ENCODE measurements around the gene GSTM3. TPM values are rescaled to one million over a fixed set of nuclear protein-coding genes. Genes with fewer than 3 reads are reported as not detected.
A peak's percentile ranks its signal among the peaks of the same experiment; 100 is the strongest.

GSTM3 gene
- polyA plus RNA-seq, 1 donor: 132 TPM

- Histone ChIP-seq H3K27me3 (ENCODE audit: control insufficient read depth, insufficient read depth, low read length) (no peaks in the 10 kb centered on the region), H3K9me3 (ENCODE audit: control insufficient read depth, low read depth, low read length) (peaks cover 4% of the 10 kb centered on the region), H3K27ac (ENCODE audit: low read length) (no peak overlapping the region), H3K4me3 (ENCODE audit: low read length) (no peak overlapping the region), H3K4me1 (ENCODE audit: control insufficient read depth, insufficient read depth, low read length) (peaks cover 6% of the 10 kb centered on the region), H3K36me3 (ENCODE audit: control insufficient read depth, insufficient read depth, low read length) (no peaks in the 10 kb centered on the region)
- no CpG with 5 or more reads among the region's 6 CpGs for WGBS (ENCODE audit: insufficient coverage, low lambda C conversion rate)
- no peak for DNase-seq
Observed at GRCh38 chr1:109776206-109776835, 35.5 kb upstream of the GSTM3 start.

GRCh38 chr1:109775398-109775797 is 34.6 kb upstream of the GSTM3 start:
- no peaks in the 10 kb centered on the region for H3K36me3 ChIP-seq (ENCODE audit: control insufficient read depth, insufficient read depth, low read length)
- peaks cover 6% of the 10 kb centered on the region for H3K4me1 ChIP-seq (ENCODE audit: control insufficient read depth, insufficient read depth, low read length)
- H3K27me3 ChIP-seq (ENCODE audit: control insufficient read depth, insufficient read depth, low read length): no peaks in the 10 kb centered on the region
- H3K27ac ChIP-seq (ENCODE audit: low read length): no peak overlapping the region
- H3K4me3 ChIP-seq (ENCODE audit: low read length): no peak overlapping the region
- WGBS (ENCODE audit: insufficient coverage, low lambda C conversion rate): no CpG with 5 or more reads among the region's 1 CpG
- no peaks in the 10 kb centered on the region for H3K9me3 ChIP-seq (ENCODE audit: control insufficient read depth, low read depth, low read length)
- no peak for DNase-seq

GRCh38 chr1:109773900-109774485 is 33.2 kb upstream of the GSTM3 start:
- DNase-seq: no peak
- Histone ChIP-seq H3K27me3 (ENCODE audit: control insufficient read depth, insufficient read depth, low read length) (no peaks in the 10 kb centered on the region), H3K4me1 (ENCODE audit: control insufficient read depth, insufficient read depth, low read length) (peaks cover 6% of the 10 kb centered on the region), H3K36me3 (ENCODE audit: control insufficient read depth, insufficient read depth, low read length) (no peaks in the 10 kb centered on the region), H3K27ac (ENCODE audit: low read length) (no peak overlapping the region), H3K4me3 (ENCODE audit: low read length) (no peak overlapping the region), H3K9me3 (ENCODE audit: control insufficient read depth, low read depth, low read length) (no peaks in the 10 kb centered on the region)
- no CpG with 5 or more reads among the region's 6 CpGs for WGBS (ENCODE audit: insufficient coverage, low lambda C conversion rate)

GRCh38 chr1:109773203-109773899 is 32.5 kb upstream of the GSTM3 start:
- Histone ChIP-seq H3K9me3 (ENCODE audit: control insufficient read depth, low read depth, low read length) (no peaks in the 10 kb centered on the region), H3K27me3 (ENCODE audit: control insufficient read depth, insufficient read depth, low read length) (no peaks in the 10 kb centered on the region), H3K4me3 (ENCODE audit: low read length) (no peak overlapping the region), H3K4me1 (ENCODE audit: control insufficient read depth, insufficient read depth, low read length) (peaks cover 6% of the 10 kb centered on the region), H3K27ac (ENCODE audit: low read length) (no peak overlapping the region), H3K36me3 (ENCODE audit: control insufficient read depth, insufficient read depth, low read length) (no peaks in the 10 kb centered on the region)
- peak; percentile 84 to 88 for DNase-seq
- 100% methylated on average over 1 of the region's 17 CpGs for WGBS (ENCODE audit: insufficient coverage, low lambda C conversion rate)

- no peak for DNase-seq
- Histone ChIP-seq H3K27me3 (ENCODE audit: control insufficient read depth, insufficient read depth, low read length) (no peaks in the 10 kb centered on the region), H3K4me3 (ENCODE audit: low read length) (no peak overlapping the region), H3K36me3 (ENCODE audit: control insufficient read depth, insufficient read depth, low read length) (no peaks in the 10 kb centered on the region), H3K27ac (ENCODE audit: low read length) (no peak overlapping the region), H3K4me1 (ENCODE audit: control insufficient read depth, insufficient read depth, low read length) (peaks cover 6% of the 10 kb centered on the region), H3K9me3 (ENCODE audit: control insufficient read depth, low read depth, low read length) (no peaks in the 10 kb centered on the region)
- WGBS (ENCODE audit: insufficient coverage, low lambda C conversion rate): no CpG with 5 or more reads among the region's 6 CpGs
Observed at GRCh38 chr1:109772658-109773202, 31.9 kb upstream of the GSTM3 start.

GRCh38 chr1:109771712-109772657 is 31.1 kb upstream of the GSTM3 start:
- Histone ChIP-seq H3K27me3 (ENCODE audit: control insufficient read depth, insufficient read depth, low read length) (no peaks in the 10 kb centered on the region), H3K27ac (ENCODE audit: low read length) (no peak overlapping the region), H3K36me3 (ENCODE audit: control insufficient read depth, insufficient read depth, low read length) (no peaks in the 10 kb centered on the region), H3K9me3 (ENCODE audit: control insufficient read depth, low read depth, low read length) (no peaks in the 10 kb centered on the region), H3K4me3 (ENCODE audit: low read length) (no peak overlapping the region), H3K4me1 (ENCODE audit: control insufficient read depth, insufficient read depth, low read length) (peaks cover 10% of the 10 kb centered on the region)
- no CpG with 5 or more reads among the region's 10 CpGs for WGBS (ENCODE audit: insufficient coverage, low lambda C conversion rate)
- peak in 1 of 2 donors; percentile 65 for DNase-seq

- H3K36me3 ChIP-seq (ENCODE audit: control insufficient read depth, insufficient read depth, low read length): no peaks in the 10 kb centered on the region
- H3K27ac ChIP-seq (ENCODE audit: low read length): no peak overlapping the region
- no peak overlapping the region for H3K4me3 ChIP-seq (ENCODE audit: low read length)
- H3K27me3 ChIP-seq (ENCODE audit: control insufficient read depth, insufficient read depth, low read length): no peaks in the 10 kb centered on the region
- no peak for DNase-seq
- peaks cover 24% of the 10 kb centered on the region for H3K4me1 ChIP-seq (ENCODE audit: control insufficient read depth, insufficient read depth, low read length)
- 100% methylated on average over 2 of the region's 11 CpGs for WGBS (ENCODE audit: insufficient coverage, low lambda C conversion rate)
- no peaks in the 10 kb centered on the region for H3K9me3 ChIP-seq (ENCODE audit: control insufficient read depth, low read depth, low read length)
Observed at GRCh38 chr1:109770331-109771095, 29.7 kb upstream of the GSTM3 start.

GRCh38 chr1:109769330-109770078 is 28.7 kb upstream of the GSTM3 start:
- H3K27ac ChIP-seq (ENCODE audit: low read length): no peak overlapping the region
- peaks cover 34% of the 10 kb centered on the region for H3K4me1 ChIP-seq (ENCODE audit: control insufficient read depth, insufficient read depth, low read length)
- no peaks in the 10 kb centered on the region for H3K9me3 ChIP-seq (ENCODE audit: control insufficient read depth, low read depth, low read length)
- 80% methylated on average over 1 of the region's 11 CpGs for WGBS (ENCODE audit: insufficient coverage, low lambda C conversion rate)
- no peak overlapping the region for H3K4me3 ChIP-seq (ENCODE audit: low read length)
- H3K27me3 ChIP-seq (ENCODE audit: control insufficient read depth, insufficient read depth, low read length): no peaks in the 10 kb centered on the region
- DNase-seq: no peak
- no peaks in the 10 kb centered on the region for H3K36me3 ChIP-seq (ENCODE audit: control insufficient read depth, insufficient read depth, low read length)

GRCh38 chr1:109768820-109769219 is 28.0 kb upstream of the GSTM3 start:
- Histone ChIP-seq H3K4me3 (ENCODE audit: low read length) (no peak overlapping the region), H3K4me1 (ENCODE audit: control insufficient read depth, insufficient read depth, low read length) (peaks cover 40% of the 10 kb centered on the region), H3K36me3 (ENCODE audit: control insufficient read depth, insufficient read depth, low read length) (no peaks in the 10 kb centered on the region), H3K9me3 (ENCODE audit: control insufficient read depth, low read depth, low read length) (no peaks in the 10 kb centered on the region), H3K27me3 (ENCODE audit: control insufficient read depth, insufficient read depth, low read length) (no peaks in the 10 kb centered on the region), H3K27ac (ENCODE audit: low read length) (no peak overlapping the region)
- WGBS (ENCODE audit: insufficient coverage, low lambda C conversion rate): no CpG with 5 or more reads among the region's 7 CpGs
- DNase-seq: no peak
